ENCODE data around the gene RBM41. TPM values are rescaled to one million over a fixed set of nuclear protein-coding genes. Genes with fewer than 3 reads are reported as not detected.

The RBM41 gene
- 11.5 and 13.9 TPM in 2 replicates for total RNA-seq

GRCh38 chrX:107118322-107119147 lies at the start of gene RBM41:
Gene RBM41, minus strand, starts transcription at chrX:107118822. Its CDS starts 49 bp downstream, at chrX:107118773.

Other genes starting within 250 kb of the RBM41 start
- gene RIPPLY1, start 215.5 kb downstream of the RBM41 start, total RNA-seq = not detected in 2 replicates
- gene CLDN2, start 198.4 kb downstream of the RBM41 start, total RNA-seq = not detected in 2 replicates
- gene MORC4, start 118.6 kb downstream of the RBM41 start, total RNA-seq = 31.8 and 33.8 TPM in 2 replicates
- not detected in 2 replicates for gene NUP62CL, start 87.6 kb upstream of the RBM41 start, total RNA-seq
- gene DNAAF6, start 87.8 kb upstream of the RBM41 start, total RNA-seq = not detected in 2 replicates

Measured in aortic smooth muscle cell (primary cell).